ENCODE measurements around the gene SLC5A10. TPM values are rescaled to one million over a fixed set of nuclear protein-coding genes. Genes with fewer than 3 reads are reported as not detected.

SLC5A10 gene
- polyA plus RNA-seq, 1 donor (not counting 4 experiments of a cell fraction or from before 2014, with no cell fraction given): not detected

GRCh38 chr17:18999911-19000310 lies 47.9 kb downstream of the SLC5A10 start:
- Histone ChIP-seq H2AFZ (ENCODE audit: control insufficient read depth, low read length) (no peak overlapping the region), H4K20me1 (ENCODE audit: control insufficient read depth, extremely low read depth, insufficient read depth, low read length) (peaks cover 21% of the 10 kb centered on the region), H3K9ac (ENCODE audit: control insufficient read depth, extremely low read depth, insufficient read depth, low read length) (peak overlapping the region; percentile 87), H3K4me1 (ENCODE audit: control insufficient read depth, extremely low read depth, insufficient read depth, low read length) (peaks cover 61% of the 10 kb centered on the region), H3K9me3 (ENCODE audit: control insufficient read depth, low read depth, low read length) (no peaks in the 10 kb centered on the region), H3K9me1 (ENCODE audit: control insufficient read depth, extremely low read depth, insufficient read depth, low read length) (peaks cover 4% of the 10 kb centered on the region), H3K27ac (ENCODE audit: control insufficient read depth, insufficient read depth, low read length) (peak overlapping the region; percentile 96), H3K4me3 (ENCODE audit: control insufficient read depth in 2 of 3, extremely low read depth in 1 of 3, insufficient read depth in 2 of 3, low read depth in 1 of 3, low read length in 3 of 3) (peak overlapping the region; percentile 31 to 78 (median 71)), H3K36me3 (ENCODE audit: control insufficient read depth in 2 of 2, extremely low read depth in 1 of 2, insufficient read depth in 2 of 2, low read length in 2 of 2) (peaks cover 13 to 56% of the 10 kb centered on the region in 2 experiments), H3K27me3 (ENCODE audit: control insufficient read depth, extremely low read depth, insufficient read depth, low read length) (no peaks in the 10 kb centered on the region), H3K79me2 (ENCODE audit: control insufficient read depth, insufficient read depth, low read length) (peaks cover 79% of the 10 kb centered on the region), H3K4me2 (ENCODE audit: control insufficient read depth, extremely low read depth, insufficient read depth, low read depth, low read length) (peak overlapping the region; percentile 96)
- dilution Hi-C loops (cut with MboI; ENCODE audit: extremely low pct_ligation_motif_present, low sequenced_read_pairs): no loop called here
- DNase-seq (ENCODE audit: low read depth, low spot score): no peak
- peak; percentile 87 for FAIRE-seq
- TF ChIP-seq, protein P1, sequence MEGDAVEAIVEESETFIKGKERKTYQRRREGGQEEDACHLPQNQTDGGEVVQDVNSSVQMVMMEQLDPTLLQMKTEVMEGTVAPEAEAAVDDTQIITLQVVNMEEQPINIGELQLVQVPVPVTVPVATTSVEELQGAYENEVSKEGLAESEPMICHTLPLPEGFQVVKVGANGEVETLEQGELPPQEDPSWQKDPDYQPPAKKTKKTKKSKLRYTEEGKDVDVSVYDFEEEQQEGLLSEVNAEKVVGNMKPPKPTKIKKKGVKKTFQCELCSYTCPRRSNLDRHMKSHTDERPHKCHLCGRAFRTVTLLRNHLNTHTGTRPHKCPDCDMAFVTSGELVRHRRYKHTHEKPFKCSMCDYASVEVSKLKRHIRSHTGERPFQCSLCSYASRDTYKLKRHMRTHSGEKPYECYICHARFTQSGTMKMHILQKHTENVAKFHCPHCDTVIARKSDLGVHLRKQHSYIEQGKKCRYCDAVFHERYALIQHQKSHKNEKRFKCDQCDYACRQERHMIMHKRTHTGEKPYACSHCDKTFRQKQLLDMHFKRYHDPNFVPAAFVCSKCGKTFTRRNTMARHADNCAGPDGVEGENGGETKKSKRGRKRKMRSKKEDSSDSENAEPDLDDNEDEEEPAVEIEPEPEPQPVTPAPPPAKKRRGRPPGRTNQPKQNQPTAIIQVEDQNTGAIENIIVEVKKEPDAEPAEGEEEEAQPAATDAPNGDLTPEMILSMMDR (optimal IDR thresholded peaks at IDR 0.05 in 1 of 3, IDR thresholded peaks at IDR 0.05 in 1 of 3, conservative IDR thresholded peaks at IDR 0.05 in 1 of 3; ENCODE audit: extremely low read depth in 1 of 3, insufficient read depth in 2 of 3, low read length in 3 of 3): no peak
- no peak for TF ChIP-seq EZH2 (IDR thresholded peaks at IDR 0.05; ENCODE audit: low read length)

DNA sequence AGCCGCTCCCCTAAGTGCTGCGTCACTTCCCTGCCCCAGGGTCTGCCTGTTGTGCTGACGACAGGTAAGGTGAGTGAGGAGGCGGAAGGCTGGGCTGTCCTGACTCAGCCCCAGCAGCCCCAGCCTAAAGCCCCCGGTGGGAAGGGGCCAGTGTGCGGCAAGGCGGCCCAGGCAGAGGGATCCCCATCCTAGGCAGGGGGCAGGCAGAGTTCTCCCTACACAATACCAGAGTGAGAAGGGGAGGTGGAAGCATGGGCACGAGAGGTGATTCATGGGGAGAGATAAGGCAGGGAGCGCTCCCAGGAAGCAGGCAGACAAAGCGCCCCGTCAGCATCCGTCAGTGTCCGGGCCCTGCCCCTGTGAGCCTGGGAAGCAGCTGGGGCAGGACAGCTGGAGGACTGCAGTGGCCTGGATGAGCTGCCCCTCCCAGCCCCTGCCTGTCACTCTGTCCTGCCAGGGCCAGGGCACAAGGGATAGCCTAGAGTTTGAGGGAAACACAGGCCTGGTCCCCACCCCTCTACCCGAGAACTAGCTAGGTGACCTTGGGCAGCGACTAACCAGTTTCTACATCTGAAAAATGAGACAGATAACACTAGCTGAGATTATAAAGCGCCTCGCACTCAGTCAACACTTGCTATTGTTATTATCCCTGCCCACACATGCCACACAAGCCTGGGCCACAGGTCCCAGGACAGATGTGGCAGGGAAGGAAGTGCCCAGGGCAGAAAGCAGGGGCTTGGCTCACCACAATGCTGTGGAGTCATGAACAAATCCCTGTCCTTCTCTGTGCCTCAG lies 48.8 kb downstream of the SLC5A10 start:
- Histone ChIP-seq H2AFZ (ENCODE audit: control insufficient read depth, low read length) (no peak overlapping the region), H3K4me1 (ENCODE audit: control insufficient read depth, extremely low read depth, insufficient read depth, low read length) (peaks cover 63% of the 10 kb centered on the region), H3K36me3 (ENCODE audit: control insufficient read depth in 2 of 2, extremely low read depth in 1 of 2, insufficient read depth in 2 of 2, low read length in 2 of 2) (peaks cover 13 to 55% of the 10 kb centered on the region in 2 experiments), H3K9me3 (ENCODE audit: control insufficient read depth, low read depth, low read length) (no peaks in the 10 kb centered on the region), H4K20me1 (ENCODE audit: control insufficient read depth, extremely low read depth, insufficient read depth, low read length) (peaks cover 18% of the 10 kb centered on the region), H3K79me2 (ENCODE audit: control insufficient read depth, insufficient read depth, low read length) (peaks cover 73% of the 10 kb centered on the region), H3K9me1 (ENCODE audit: control insufficient read depth, extremely low read depth, insufficient read depth, low read length) (peaks cover 4% of the 10 kb centered on the region), H3K4me2 (ENCODE audit: control insufficient read depth, extremely low read depth, insufficient read depth, low read depth, low read length) (peak overlapping the region; percentile 96), H3K27ac (ENCODE audit: control insufficient read depth, insufficient read depth, low read length) (peak overlapping the region; percentile 96), H3K9ac (ENCODE audit: control insufficient read depth, extremely low read depth, insufficient read depth, low read length) (peak overlapping the region; percentile 87), H3K27me3 (ENCODE audit: control insufficient read depth, extremely low read depth, insufficient read depth, low read length) (no peaks in the 10 kb centered on the region), H3K4me3 (ENCODE audit: control insufficient read depth in 2 of 3, extremely low read depth in 1 of 3, insufficient read depth in 2 of 3, low read depth in 1 of 3, low read length in 3 of 3) (peak overlapping the region; percentile 71 to 84 (median 78))
- TF ChIP-seq EZH2 (IDR thresholded peaks at IDR 0.05; ENCODE audit: low read length): no peak
- TF ChIP-seq, protein P1 (optimal IDR thresholded peaks at IDR 0.05 in 1 of 3, IDR thresholded peaks at IDR 0.05 in 1 of 3, conservative IDR thresholded peaks at IDR 0.05 in 1 of 3; ENCODE audit: extremely low read depth in 1 of 3, insufficient read depth in 2 of 3, low read length in 3 of 3): no peak
- dilution Hi-C loops (cut with MboI; ENCODE audit: extremely low pct_ligation_motif_present, low sequenced_read_pairs): no loop called here
- FAIRE-seq (peak; percentile 89), DNase-seq (ENCODE audit: low read depth, low spot score) (peak; percentile 79)

Measured in keratinocyte (primary cell).